Skeletal muscle tissue (tissue), 4 donors: ENCODE measurements around the gene NT5DC4. TPM values are rescaled to one million over a fixed set of nuclear protein-coding genes. Genes with fewer than 3 reads are reported as not detected.
"Not testable (repeated sequence)": the region's sequence is repeated elsewhere in the genome, so short reads cannot be mapped to it uniquely, and the experiment has no call there.

Experiments
- H3K27ac ChIP-seq: one replicate; pipeline ENCODE4 v1.7.0; 2013; ENCODE audit warnings: mild to moderate bottlenecking, low read depth, low read length, inconsistent platforms
- H3K27me3 ChIP-seq, 3 donors: one replicate each; pipeline ENCODE4 v1.7.0; 2013; ENCODE audit warnings: low read length in 3 of 3; ENCODE audit not compliant: control insufficient read depth in 3 of 3, insufficient read depth in 3 of 3
- H3K36me3 ChIP-seq, 3 donors: one replicate each; pipeline ENCODE4 v1.7.0; 2013; ENCODE audit warnings: low read length in 3 of 3; ENCODE audit not compliant: control insufficient read depth in 3 of 3, insufficient read depth in 3 of 3
- H3K4me1 ChIP-seq, 3 donors: one replicate each; pipeline ENCODE4 v1.7.0; 2013; ENCODE audit warnings: low read length in 3 of 3, mild to moderate bottlenecking in 3 of 3; ENCODE audit not compliant: control insufficient read depth in 3 of 3, insufficient read depth in 3 of 3
- H3K4me3 ChIP-seq, 3 donors: one replicate each; pipeline ENCODE4 v1.7.0; 2013; ENCODE audit warnings: low read length in 3 of 3
- H3K9ac ChIP-seq, 3 donors: one replicate each; pipeline ENCODE4 v1.7.0; 2013; ENCODE audit warnings: low read length in 3 of 3, mild to moderate bottlenecking in 3 of 3, moderate library complexity in 2 of 3, low read depth in 1 of 3
- H3K9me3 ChIP-seq, 3 donors: one replicate each; pipeline ENCODE4 v1.7.0; 2013; ENCODE audit warnings: low read length in 3 of 3; ENCODE audit not compliant: control insufficient read depth in 3 of 3
- total RNA-seq: library from RNA; depleted of rRNA; stranded (reverse); fragments of >200 nt; gene quantifications from one replicate; pipeline ENCODE4 v1.2.3, GENCODE V29; 2014
- donor health status: Osteomylitis.

NT5DC4 gene
- total RNA-seq, 1 donor from 2014 or later: not detected

DNA sequence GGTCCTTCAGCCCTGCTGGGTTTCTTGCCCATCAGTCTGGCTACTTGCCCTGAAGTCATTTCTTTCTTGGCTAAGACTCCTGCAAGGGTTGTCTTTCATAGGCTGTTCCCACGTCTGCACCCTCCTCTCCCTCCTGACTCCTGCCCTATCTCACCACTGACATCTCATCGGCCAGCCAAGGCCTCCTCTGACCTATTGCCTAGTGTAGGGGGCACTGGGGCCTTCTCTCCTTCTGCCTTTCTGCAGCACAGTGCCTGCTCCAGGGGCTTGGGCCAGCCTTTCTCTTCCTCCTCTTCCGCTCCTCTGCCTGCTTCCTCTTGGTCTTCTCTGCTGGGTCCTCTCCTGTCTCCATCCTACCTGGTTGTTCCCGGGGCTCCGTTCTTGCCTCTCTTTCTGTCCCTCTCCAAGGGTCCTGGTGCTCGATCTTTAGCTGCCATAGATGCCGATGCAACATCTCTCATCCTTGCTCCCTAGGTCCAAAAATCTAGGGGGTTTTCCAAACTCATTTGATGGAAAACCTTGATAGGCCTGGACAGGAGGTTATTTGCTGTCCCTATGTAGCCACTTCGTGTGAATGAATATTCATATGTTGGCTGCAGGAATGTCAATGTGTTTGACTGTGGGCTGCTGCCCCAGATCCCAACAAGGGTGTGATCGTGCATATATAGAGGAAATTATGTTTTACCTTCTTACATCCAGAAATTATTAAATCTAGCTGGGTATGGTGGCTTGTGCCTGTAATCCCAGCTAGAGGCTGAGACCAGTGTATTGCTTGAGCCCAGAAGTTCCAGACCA, 9.7 kb upstream of the NT5DC4 start:
- Histone ChIP-seq H3K4me3 (no peak overlapping the region), H3K27me3 (peaks cover 3 to 13% (median 11%) of the 10 kb centered on the region in 3 donors), H3K4me1 (no peaks in the 10 kb centered on the region), H3K36me3 (no peaks in the 10 kb centered on the region), H3K9ac (no peak overlapping the region), H3K9me3 (no peaks in the 10 kb centered on the region), H3K27ac (no peak overlapping the region)

DNA sequence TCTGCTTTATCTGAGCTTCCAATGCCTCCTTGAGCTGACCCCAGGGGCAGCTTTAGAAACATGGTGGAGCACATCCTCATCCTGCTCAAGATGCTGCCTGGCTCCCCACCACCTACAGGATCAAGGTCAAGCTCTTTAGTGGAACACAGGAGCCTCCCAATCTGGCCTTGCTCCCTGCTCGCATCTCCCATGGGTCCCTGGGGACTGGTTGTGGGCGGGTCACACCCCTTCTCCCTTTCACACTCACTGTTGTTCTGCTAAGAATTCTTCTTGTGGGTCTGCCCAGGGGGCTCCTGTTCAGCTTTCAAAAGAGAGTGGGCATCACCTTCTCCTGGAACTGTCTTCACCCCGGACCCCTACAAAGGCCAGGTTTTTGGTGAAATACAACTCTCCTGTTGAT, 8.4 kb upstream of the NT5DC4 start:
- peaks cover 3 to 12% (median 8%) of the 10 kb centered on the region in 3 donors for H3K27me3 ChIP-seq
- no peaks in the 10 kb centered on the region for H3K9me3 ChIP-seq
- no peak overlapping the region for H3K27ac ChIP-seq
- H3K9ac ChIP-seq: no peak overlapping the region
- H3K4me3 ChIP-seq: no peak overlapping the region
- H3K36me3 ChIP-seq: no peaks in the 10 kb centered on the region
- no peaks in the 10 kb centered on the region for H3K4me1 ChIP-seq

DNA sequence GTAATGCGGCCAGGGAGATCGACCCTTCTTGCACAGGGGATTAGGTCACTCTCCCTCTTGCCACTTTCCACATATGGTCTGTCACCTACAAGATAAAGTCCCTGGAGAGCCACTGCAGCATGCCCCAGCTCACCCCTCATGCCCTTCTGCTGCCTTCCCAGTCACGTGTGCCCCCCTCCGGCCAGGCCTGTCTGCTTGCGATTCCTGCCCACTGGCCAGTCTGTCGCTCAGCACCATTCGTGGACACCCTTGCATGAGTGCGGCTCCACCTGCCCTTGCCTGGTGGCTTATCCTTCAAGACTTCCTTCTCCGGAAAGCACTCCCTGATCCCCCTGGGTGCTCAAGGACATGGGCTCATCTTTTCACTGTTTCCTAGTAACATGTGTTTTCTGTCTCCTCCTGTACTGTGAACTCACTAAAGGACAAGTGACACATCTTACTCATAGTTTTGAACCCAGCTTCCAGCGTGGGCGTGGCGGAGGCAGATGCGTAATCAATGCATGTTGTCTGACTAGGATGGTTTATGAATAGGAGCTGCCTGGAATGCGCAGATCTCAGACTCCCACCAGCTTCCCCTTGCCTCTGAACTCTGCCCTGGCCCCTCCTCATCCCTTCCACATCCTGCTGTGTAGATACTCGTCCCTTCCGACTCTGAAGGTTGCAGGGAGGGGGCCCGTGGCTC, 7.8 kb upstream of the NT5DC4 start:
- H3K4me3 ChIP-seq: no peak overlapping the region
- no peak overlapping the region for H3K27ac ChIP-seq
- H3K9me3 ChIP-seq: no peaks in the 10 kb centered on the region
- H3K9ac ChIP-seq: no peak overlapping the region
- peaks cover 0 to 12% (median 3%) of the 10 kb centered on the region in 3 donors for H3K27me3 ChIP-seq
- H3K36me3 ChIP-seq: no peaks in the 10 kb centered on the region
- no peaks in the 10 kb centered on the region for H3K4me1 ChIP-seq

DNA sequence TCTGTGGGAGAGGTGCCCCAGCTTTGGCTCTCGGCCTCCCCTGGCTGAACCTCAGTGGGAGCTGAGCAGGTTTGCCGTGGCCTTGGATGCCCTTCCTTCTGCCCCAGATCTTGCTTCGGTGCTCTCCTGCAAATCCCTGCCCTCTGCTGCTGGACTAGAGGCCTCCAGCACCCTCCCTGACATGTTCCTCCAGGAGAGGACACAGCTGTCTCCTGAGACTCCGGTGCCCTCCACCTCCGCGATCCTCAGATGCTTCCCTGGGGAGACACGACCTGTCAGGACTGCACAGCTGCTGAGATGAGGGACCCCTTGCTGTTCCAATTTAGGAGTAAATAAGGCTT, 7.3 kb upstream of the NT5DC4 start:
- peaks cover 0 to 12% (median 3%) of the 10 kb centered on the region in 3 donors for H3K27me3 ChIP-seq
- H3K4me3 ChIP-seq: no peak overlapping the region
- H3K36me3 ChIP-seq: no peaks in the 10 kb centered on the region
- no peaks in the 10 kb centered on the region for H3K4me1 ChIP-seq
- H3K9me3 ChIP-seq: no peaks in the 10 kb centered on the region
- no peak overlapping the region for H3K9ac ChIP-seq
- no peak overlapping the region for H3K27ac ChIP-seq

DNA sequence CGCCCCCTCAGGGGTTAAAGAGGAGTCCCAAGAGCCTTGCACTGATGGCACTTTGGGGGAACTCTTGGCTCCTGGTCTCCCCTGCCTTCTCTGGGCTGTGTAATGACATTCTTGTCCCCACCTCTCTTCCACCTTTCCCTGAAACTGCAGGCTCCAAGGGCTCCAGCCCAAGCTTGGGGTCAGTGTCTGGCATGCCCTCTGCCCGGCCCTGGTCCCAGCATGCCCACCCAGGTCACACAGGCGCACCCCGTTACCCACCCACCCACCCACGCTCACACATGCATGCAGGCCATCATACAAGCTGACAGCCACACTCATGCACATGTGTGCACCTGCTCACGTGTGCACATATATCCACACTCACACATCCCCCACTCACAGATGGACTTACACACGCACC, 6.9 kb upstream of the NT5DC4 start:
- Histone ChIP-seq H3K9me3 (no peaks in the 10 kb centered on the region), H3K27me3 (peaks cover 0 to 12% (median 3%) of the 10 kb centered on the region in 3 donors), H3K4me3 (no peak overlapping the region), H3K4me1 (no peaks in the 10 kb centered on the region), H3K9ac (no peak overlapping the region), H3K27ac (no peak overlapping the region), H3K36me3 (no peaks in the 10 kb centered on the region)

DNA sequence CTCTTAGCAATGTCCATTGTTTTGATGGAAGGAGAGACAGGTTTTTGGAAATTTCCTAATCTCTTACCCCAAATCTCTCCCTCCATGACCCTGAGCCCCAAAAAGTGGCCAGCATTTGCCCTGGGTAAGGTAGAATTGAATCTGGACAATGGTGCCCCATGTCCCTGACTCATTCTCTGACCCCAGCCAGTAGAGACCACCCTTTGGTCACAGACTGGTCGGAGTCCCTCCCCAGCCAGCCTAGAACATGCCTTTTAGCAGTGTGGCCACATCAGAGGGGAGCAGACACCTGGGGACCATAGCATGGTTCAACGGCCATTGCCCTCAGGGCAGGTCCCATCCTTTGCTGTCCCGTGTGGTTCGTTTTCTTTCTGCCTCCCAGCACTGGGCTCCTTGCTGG, 6.5 kb upstream of the NT5DC4 start:
- no peak overlapping the region for H3K9ac ChIP-seq
- peaks cover 0 to 12% (median 3%) of the 10 kb centered on the region in 3 donors for H3K27me3 ChIP-seq
- H3K27ac ChIP-seq: no peak overlapping the region
- H3K9me3 ChIP-seq: no peaks in the 10 kb centered on the region
- H3K4me1 ChIP-seq: no peaks in the 10 kb centered on the region
- no peak overlapping the region for H3K4me3 ChIP-seq
- no peaks in the 10 kb centered on the region for H3K36me3 ChIP-seq

DNA sequence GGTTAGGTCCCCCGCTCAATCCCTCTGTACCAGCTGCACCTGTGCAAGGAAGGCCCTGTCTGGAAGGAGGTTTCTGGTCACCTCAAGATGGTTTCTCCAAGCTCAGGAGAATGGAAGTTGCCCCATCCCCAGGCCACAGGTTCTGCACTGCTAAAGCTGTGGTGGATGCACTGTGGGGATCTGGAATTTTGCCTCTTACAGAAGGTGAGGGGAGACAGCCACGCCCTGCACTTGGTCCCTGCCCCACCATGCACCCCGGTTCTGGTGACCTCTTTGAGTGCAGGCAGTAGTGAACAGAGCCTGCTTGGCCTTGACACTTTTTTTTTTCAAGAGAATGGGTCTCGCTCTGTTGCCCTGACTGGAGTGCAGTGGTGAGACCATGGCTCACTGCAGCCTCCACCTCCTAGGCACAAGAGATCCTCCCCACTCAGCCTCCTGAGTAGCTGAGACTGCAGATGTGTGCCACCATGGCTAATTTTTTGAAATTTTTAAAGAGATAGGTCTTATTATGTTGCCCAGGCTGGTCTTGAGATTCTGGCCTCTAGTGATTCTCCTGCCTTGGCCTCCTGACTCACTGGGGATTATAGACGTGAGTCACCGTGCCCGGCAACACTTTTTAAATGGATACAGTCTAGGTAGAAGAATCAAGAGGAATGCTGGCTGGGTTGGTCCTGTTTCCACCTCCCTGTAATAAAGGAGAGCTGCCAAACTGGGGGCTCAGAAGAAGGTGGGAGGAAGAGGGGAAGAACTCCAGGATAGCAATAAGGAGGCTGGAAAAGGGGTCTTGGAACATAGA, 5.8 kb upstream of the NT5DC4 start:
- Histone ChIP-seq H3K9me3 (no peaks in the 10 kb centered on the region), H3K4me1 (no peaks in the 10 kb centered on the region), H3K27me3 (peaks cover 0 to 12% (median 3%) of the 10 kb centered on the region in 3 donors), H3K9ac (no peak overlapping the region), H3K36me3 (no peaks in the 10 kb centered on the region), H3K4me3 (no peak overlapping the region), H3K27ac (no peak overlapping the region)

DNA sequence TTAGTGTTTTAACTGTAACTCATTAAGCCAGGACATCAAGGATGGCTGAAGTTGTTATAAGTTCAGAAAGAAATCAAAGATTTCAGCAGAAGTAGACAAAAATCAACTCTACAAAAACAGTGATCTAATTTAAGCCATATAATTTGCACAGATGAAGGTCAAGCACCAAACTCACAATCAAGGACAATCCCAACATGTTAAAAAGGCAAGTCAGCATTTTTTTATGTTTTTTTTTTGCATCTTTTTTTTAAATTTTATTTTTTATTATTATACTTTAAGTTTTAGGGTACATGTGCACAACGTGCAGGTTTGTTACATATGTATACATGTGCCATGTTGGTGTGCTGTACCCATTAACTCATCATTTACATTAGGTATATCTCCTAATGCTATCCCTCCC, 4.7 kb upstream of the NT5DC4 start:
- not testable (repeated sequence) for H3K27ac ChIP-seq, H3K9me3 ChIP-seq, H3K36me3 ChIP-seq, H3K4me1 ChIP-seq, H3K9ac ChIP-seq, H3K4me3 ChIP-seq
- H3K27me3 ChIP-seq: peaks cover 0 to 12% (median 3%) of the 10 kb centered on the region in 3 donors

DNA sequence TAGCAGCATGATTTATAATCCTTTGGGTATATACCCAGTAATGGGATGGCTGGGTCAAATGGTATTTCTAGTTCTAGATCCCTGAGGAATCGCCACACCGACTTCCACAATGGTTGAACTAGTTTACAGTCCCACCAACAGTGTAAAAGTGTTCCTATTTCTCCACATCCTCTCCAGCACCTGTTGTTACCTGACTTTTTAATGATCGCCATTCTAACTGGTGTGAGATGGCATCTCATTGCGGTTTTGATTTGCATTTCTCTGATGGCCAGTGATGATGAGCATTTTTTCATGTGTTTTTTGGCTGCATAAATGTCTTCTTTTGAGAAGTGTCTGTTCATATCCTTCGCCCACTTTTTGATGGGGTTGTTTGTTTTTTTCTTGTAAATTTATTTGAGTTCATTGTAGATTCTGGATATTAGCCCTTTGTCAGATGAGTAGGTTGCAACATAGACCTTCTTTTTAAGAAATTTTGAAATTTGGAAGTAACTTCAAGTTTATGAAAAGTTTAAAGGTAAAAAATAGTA, 3.9 kb upstream of the NT5DC4 start:
- peaks cover 0 to 12% (median 3%) of the 10 kb centered on the region in 3 donors for H3K27me3 ChIP-seq

More for the DNA sequence above, 3.9 kb upstream of the NT5DC4 start:
- H3K36me3 ChIP-seq, H3K9me3 ChIP-seq, H3K9ac ChIP-seq, H3K27ac ChIP-seq, H3K4me3 ChIP-seq, H3K4me1 ChIP-seq: not testable (repeated sequence)
